GM18951 (cell line): ENCODE data around the gene MINDY2.

Source experiments
- POLR2A ChIP-seq: IDR thresholded peaks from 4 replicates; pipeline ENCODE4 v1.6.1; 2011; ENCODE audit warnings: mild to moderate bottlenecking; ENCODE audit not compliant: insufficient read length, insufficient read depth; ENCODE audit errors: extremely low read depth
- in situ Hi-C: fragments of 300-500 bp; cut with MboI; formaldehyde crosslinking; loops from one replicate; pipeline ENCODE4 v1.12.0; 2022; ENCODE audit warnings: low sequenced_read_pairs, mixed read lengths, inconsistent platforms; ENCODE audit not compliant: unreplicated experiment

Gene MINDY2

DNA sequence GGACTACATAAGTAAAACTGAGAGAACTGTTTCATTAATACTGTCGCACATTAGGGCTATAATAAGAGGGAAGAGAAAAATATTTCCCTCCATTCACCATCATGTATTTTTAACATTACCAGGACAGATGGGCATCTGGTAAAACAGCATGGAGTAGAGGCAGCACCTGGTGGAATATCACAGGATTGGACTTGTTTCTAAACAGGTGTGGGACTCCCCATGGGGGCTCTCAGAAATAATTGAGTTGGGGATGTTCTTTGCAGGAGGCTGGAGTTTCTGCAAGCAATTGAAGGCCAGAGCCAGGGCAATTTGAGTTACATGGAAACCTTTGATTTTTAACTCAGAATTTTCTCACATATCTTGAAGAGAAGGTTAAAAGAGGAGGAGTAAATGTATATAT lies 8.4 kb upstream of the MINDY2 start:
- TF ChIP-seq POLR2A, result no peak
- in situ Hi-C loops, result loop anchor here (25.0 kb wide), 1 partner anchor 500 kb away; no protein-coding TSS in a partner anchor

DNA sequence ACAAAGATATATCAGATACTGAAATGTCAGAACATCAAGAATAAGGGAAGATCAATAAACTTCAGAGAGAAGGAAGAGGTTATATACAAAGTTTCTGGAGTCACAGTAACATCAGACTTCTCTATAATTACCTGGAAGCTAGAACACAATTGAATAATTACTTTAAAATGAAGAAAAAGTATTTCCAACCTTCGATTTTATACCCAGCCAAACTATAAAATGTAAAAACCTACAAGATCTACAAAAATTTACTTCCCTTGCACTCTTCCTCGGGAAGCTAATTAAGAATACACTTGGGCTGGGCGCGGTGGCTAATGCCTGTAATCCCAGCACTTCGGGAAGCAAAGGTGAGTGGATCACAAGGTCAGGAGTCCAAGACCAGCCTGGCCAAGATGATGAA lies 6.6 kb upstream of the MINDY2 start:
- TF ChIP-seq POLR2A, result no peak
- in situ Hi-C loops, result loop anchor here (25.0 kb wide), 1 partner anchor 502 kb away; no protein-coding TSS in a partner anchor

DNA sequence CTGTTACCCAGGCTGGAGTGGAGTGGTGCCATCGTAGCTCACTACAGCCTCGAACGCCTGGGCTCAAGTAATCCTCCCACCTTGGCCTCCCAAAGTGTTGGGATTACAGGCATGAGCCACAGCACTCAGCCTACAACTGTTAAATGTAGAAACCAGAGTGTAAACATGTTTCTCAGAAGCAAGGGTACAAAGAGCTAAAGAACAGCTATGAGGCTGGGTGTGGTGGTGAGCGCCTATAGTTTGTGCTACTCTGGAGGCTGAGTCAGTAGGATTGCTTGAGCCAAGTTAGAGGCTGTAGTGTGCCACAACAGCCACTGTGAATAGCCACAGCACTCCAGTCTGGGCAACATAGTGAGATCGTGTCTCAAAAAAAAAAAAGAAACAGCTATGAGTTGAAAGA lies 4.8 kb upstream of the MINDY2 start:
- TF ChIP-seq POLR2A, result no peak
- in situ Hi-C loops, result loop anchor here (25.0 kb wide), 1 partner anchor 504 kb away; no protein-coding TSS in a partner anchor

DNA sequence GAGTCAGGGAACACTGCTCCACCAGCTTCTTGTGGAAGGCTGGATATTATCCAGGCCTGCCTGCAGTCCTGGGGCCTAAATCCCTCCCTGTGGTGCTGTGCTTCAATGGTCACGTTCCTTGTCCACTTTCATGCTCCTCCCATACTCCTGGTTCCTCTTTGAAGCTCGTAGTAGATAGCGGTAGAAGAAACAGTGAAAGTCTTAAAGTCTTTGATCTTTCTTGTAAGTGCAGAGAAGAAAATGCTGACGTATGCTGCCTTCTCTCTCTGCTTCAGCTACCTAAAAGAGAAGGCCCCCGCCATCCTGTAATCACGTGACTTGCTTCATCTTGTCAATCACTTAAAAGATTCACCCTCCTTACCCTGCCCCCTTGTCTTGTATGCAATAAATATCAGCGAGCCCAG lies 2.5 kb upstream of the MINDY2 start:
- in situ Hi-C loops, result loop anchor here (25.0 kb wide), 1 partner anchor 506 kb away; no protein-coding TSS in a partner anchor

DNA sequence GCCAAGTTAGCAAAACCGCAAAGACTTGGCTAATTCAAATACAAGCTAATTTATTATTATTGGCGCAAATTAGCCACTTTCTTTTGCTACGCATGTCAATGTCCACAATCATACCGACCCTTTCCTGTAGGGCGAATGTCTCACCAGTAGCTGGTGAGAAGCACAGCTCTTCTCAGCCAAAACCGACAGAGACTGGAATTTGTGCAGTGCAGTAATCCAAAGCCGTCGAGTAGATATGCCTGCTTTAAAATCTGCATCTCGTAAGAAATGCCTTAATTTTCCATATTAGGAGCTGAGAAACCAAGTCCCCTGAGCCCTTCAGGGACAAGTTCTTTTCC lies 614 bp upstream of the MINDY2 start:
- no peak for TF ChIP-seq POLR2A
- in situ Hi-C loops, result loop anchor here (25.0 kb wide), 1 partner anchor 508 kb away; no protein-coding TSS in a partner anchor

DNA sequence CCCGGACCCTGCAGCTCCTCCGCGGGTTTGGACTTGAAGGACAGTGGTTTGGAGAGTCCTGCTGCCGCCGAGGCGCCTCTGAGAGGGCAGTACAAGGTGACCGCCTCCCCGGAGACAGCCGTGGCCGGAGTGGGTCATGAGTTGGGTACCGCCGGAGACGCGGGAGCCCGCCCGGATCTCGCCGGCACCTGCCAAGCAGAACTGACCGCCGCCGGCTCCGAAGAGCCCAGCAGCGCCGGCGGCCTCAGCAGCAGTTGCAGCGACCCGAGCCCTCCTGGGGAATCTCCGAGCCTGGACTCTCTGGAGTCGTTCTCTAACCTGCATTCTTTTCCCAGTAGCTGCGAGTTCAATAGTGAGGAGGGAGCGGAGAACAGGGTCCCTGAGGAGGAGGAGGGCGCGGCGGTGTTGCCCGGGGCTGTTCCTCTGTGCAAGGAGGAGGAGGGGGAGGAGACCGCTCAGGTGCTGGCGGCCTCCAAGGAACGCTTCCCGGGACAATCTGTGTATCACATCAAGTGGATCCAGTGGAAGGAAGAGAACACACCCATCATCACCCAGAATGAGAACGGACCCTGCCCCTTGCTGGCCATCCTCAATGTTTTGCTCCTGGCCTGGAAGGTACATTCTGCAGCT lies 634 bp downstream of the MINDY2 start:
- in situ Hi-C loops, result loop anchor here (25.0 kb wide), 1 partner anchor 509 kb away; no protein-coding TSS in a partner anchor
- TF ChIP-seq POLR2A, result no peak

DNA sequence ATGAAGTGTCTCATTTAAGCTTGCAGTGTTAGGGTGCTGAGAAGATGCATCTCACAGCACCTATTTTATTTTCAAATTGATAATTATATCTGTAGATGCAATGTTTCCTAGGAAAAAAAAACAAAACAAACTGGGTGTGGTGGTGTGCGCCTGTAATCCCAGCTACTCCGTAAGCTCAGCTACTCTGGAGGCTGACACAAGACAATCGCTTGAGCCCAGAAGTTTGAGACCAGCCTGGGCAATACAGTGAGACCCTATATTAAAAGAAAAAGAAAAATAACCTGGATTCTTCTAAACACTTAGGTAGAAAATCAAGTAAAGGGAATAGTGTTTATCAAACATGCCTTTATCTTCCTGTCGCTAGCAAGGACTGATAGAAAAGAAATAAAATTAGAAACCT lies 1.9 kb downstream of the MINDY2 start:
- TF ChIP-seq POLR2A, result no peak
- in situ Hi-C loops, result loop anchor here (25.0 kb wide), 1 partner anchor 511 kb away; no protein-coding TSS in a partner anchor

DNA sequence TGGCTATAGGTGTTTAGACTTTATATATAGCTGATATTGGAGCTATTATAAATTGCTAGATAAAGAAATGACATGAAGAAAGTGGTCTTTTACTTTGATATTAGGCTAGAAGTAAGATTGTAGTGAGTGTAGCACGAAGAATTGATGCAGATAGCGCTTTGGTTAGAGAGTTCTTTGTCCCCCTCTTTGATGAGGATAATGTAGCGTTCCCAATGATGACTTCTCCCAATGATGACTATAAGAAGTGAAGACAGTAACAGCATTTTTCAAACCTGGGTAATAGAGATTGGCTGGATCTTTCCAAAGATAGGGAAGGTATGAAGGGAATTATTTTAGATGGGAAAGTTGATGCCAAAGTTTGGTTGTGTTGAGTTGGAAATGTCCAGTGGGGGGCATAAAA lies 4.3 kb downstream of the MINDY2 start:
- in situ Hi-C loops, result no loop called here

DNA sequence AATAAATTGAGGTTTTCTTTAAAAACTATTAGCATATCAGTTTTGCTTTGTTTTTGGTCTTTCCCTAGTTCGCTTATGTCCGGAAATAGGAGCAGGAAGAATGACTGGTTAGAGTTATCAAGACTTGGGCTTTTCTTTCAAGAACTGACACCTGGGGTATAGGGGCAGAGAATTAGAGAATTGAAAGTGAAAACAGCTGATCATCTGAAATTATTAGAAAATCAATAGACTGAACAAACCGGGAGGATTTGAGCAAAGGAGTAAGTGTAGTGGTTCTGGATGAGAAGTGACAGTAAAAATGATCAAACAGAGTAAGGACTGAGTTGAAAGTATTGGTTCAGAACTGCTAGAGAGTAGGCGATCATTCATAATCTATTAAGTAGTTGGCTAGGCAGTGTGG lies 6.0 kb downstream of the MINDY2 start:
- in situ Hi-C loops, result no loop called here
- TF ChIP-seq POLR2A, result no peak

More for the DNA sequence above, 4.3 kb downstream of the MINDY2 start:
- no peak for TF ChIP-seq POLR2A

DNA sequence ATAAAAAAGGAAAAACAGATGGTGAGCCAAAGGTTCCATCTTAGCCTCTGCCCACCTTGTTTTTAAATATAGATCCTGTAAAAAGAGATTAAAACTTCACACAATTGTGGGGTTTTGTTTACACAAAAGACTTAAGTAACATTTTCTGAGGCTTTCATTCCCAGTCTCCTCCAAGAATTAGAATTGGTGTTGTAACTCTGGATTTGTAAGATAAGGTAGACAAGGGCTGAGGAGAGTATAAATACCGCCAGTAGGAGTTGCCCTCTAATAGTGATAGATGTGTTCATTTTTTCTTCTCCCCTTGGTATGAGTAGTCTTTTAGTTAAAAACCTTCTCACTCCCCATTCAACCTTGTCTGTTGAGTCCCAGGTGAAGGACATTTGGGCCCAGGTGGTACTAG lies 8.5 kb downstream of the MINDY2 start:
- no peak for TF ChIP-seq POLR2A
- in situ Hi-C loops, result no loop called here

DNA sequence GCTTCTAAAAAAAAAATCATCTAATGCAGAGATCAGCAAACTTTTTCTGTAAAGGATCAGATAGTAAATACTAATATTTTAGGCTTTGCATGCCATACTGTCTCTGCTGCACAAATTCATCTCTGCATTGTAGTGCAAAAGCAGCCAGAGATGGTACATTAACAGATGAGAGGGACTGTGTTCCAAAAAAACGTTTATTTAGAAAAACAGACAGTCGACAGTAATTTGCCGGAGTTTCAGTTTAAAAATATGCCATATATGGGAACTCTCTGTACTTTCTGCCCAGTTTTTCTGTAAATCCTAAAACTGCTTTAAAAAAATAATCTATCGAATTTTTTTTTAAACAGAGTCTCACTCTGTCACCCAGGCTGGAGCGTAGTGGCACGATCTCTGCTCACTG lies 14.3 kb downstream of the MINDY2 start:
- TF ChIP-seq POLR2A, result no peak
- in situ Hi-C loops, result no loop called here

DNA sequence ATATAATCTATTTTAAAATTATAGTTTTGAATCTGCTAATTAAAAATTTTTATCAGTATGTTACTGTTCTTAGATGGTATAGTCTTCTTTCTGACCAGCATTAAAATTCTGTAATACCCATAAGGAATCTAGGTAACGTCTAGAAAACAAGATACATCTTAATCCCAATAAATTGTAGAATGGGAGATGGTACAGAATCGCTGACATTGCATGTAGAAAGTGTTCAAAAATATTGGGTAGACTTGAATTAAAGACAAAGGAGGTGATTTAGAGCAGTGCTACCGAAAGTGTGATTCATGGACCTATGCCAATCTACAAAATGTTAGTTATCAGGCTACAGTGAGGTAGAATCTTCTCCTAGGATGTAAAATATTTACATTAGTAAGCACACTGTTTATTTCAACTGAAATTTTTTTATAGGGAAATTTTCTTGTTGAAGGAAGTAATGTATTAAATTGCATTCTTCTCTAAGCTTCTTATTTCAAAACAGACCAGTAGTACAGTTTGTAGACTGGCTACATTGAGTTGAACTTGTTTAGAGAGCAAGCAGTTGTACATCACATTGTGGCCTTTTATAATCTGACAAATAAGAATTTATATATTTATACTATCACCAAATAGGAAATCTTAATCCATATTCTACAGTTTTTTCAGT lies 17.1 kb downstream of the MINDY2 start:
- no peak for TF ChIP-seq POLR2A
- in situ Hi-C loops, result no loop called here

DNA sequence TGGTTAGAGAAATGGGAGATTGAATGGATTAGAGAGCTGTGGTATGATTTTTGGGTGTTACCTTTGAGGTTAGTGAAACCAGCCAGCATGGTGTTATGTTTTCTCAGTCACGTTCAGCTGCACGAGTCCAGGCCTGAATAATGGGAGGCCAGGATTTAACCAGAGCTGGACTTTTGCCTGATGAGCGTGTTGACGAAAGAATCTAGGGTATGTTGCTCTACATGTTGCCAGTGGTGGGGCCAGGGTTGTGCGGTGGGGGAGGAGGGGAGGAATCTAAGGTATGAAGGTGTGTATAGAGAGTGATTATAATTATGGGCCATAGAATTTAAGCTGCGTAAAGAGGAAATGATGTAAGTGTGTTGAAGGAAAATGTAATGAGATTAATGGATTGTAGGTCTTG lies 22.8 kb downstream of the MINDY2 start:
- TF ChIP-seq POLR2A, result no peak
- in situ Hi-C loops, result no loop called here

DNA sequence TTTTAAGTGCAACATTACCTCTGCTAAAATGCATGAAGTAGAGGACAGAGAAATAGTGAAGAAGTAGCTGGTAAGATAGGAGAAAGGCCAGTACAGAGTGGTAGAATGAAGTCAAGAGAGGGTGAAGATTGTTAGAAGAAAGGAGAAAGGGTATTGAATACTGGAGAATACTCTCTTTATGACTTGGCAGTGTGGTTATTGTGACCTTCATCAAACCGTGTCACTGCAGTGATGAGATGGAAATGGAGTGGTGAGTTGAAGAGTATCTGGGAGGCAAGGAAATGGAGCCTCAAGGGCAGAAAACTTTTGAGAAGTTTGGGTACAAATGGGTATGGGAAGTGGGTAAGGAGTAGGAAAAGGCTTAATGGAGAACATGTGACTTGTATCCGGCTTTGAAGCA lies 24.7 kb downstream of the MINDY2 start:
- no peak for TF ChIP-seq POLR2A
- in situ Hi-C loops, result no loop called here
